CD4-positive, alpha-beta T cell treated with Interleukin-10 for 1 hour (primary cell): Measurements from ENCODE around the gene CSNK1G3.

Experiments used
- DNase-seq: peaks from one replicate; pipeline ENCODE4 v3.0.0-alpha.2; 2020

Gene CSNK1G3

DNA sequence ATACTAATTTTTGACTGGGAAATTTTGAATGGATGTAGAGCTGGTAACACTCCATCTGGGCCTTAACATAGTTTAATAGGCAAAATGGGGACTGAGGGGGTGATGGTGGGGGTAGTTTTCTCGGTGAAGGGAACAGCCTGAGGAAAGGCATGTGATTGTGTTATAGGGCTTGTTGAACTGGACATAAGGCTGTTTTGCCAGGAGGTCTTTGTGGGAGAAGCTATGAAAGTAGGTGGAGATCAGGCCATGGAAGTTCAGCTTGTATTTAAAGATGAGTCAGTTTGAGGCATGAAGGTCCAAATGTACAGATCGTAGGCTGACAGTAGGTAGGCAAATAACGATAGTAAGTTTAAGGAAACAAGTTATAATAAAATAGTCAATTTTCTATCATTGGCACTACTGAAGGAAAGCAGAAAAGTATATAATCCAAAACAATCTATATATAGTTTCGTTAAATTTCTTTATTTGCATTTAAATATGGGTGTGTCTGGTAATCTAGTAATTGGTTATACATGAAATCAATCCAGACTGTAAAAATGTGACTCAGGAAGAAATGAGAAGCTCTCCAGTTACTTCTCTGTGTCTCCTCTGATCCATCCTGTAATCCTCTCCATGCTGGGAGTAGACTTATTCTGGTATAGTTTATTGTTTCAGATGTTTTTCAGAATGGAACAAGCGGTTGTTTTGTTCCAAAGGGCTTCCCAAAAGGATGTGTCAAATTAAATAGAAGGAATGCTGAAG is 2.8 kb downstream of the CSNK1G3 start:
- no peak for DNase-seq

DNA sequence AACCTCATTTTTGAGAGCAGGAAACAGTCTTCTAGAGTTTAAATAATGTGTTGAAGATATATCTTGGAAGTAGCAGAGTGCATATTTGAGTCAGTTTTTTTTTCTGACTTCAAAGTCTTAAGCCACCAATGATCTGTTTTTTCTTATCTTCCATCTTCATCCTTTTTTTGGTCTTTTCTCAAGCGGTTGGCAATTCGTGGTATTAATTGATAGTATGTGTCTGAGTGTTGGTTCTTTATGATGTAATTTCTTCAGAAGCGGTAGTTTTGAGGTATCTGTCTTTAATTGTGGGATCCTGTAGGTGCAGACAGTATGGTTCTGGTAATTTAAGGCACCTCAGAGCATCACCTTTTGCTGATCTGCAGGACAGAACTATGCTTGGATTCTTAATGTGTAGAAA is 3.9 kb downstream of the CSNK1G3 start:
- peak; percentile 65 for DNase-seq

DNA sequence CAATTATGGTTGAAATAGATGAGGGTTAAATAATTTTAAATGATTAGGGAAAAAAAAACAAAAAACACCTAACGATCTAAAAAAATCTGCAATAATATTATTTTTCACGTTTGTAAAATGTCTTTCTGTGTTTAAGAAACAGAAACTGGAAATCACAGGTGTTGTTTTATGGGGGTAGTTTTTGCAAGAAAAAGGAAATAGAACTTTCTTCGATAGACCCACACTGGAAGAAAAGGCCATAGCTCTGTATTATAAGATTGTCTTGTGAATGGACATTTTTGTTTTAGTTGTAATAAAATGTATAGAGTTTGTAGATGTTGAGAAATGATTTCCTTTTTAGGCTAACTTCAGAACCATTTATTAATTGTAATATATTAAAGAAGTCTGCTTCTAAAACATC is 5.5 kb downstream of the CSNK1G3 start:
- DNase-seq, result no peak

DNA sequence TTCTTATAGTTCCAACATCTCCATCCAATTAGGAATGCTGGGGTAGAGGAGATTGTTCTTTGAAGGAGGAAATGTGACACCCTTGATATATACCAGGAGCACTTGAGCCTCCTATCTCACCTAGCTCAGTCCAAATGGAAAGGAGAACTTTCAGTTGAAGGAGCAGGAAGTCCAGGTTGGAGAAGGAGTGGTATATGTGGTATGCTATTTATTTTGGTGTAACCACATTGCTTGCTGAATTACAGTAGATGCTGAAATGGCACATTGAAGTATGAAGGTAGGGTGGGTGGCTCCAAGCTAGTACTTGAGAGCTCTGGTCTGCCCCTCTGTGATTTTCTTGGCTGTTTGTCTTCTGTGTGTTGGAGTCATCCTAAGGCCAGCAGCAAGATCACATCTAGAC is 6.1 kb downstream of the CSNK1G3 start:
- no peak for DNase-seq

DNA sequence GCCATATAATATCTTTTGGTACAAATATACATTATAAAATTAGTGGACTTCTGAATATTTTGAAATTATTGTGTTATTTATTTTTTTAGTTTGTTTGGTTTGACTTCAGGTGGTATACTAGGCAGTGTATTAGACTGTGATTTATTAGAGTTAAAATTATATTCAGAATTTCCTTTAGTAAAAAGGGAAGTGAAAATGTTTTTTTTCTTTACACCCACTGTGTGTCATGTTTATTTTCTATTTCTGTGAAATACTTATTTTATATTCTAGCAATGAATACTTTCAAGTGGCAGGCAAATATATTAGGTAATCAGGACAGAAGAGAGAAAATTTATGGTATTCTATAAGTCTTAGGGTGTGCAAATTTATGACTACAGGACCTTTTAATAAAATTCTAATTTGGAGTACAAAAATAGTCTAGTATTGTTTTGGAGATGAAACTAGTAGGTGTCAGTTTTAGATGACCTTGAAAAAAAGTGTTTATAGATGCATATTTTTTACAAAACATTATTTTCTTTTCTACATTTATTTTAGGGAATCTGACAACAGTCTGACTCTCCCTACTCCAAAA is 8.8 kb downstream of the CSNK1G3 start:
- no peak for DNase-seq

DNA sequence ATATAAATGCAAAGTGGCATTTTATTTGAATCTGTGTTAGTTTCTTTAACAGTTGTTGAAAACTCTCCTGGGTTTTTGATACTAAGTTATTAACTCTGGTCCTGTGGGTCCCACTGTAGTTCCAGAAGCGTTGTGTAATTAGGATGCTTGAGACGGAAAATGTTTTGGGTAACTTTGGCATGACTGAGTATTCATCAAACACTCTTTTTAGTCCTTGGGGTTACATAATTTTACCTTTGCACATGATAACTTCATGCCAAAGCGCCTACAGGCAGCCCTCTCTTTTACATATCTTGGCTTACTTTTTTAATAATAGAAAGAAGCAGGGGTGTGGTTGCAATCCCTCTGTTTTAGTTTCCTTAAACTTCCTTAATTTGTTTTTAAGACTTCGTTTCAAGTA is 12.2 kb downstream of the CSNK1G3 start:
- no peak for DNase-seq

DNA sequence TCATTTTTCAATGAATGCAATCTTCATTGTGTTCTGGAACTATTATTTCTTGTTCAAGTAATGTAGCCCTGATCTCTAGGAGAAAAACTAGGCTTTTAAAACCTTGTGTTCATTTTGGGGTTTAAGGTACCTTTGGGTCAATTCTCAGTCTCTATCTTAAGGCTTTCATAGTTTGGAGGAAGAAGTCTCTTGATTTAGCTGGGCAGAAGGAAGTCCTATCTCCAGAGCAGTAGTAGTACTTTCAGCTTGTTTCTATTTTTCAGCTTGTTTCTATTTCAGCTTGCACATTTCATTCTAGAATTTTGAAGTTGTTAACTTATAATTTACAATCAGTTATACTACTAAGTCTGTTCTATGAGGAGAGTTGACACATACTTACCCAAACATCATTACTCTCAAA is 15.2 kb downstream of the CSNK1G3 start:
- DNase-seq, result no peak

DNA sequence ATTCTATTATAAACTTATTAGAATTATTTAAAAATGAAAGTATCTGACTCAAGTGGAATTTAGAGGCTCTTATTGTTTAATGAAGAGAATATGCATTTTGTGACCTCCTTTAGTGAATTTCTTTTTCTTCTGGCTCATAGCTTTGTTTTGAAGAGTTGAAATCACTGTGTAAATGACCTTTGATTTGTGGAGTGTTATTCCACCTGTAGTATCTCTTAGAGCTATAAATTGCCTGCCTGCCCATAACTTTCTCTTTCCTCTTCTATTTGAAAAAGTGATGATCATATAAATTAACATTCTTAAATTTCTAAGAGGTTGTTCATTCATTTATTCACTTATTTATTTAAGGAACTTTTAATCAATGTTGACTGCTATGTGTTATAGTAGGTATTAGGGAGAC is 16.1 kb downstream of the CSNK1G3 start:
- DNase-seq, result no peak

DNA sequence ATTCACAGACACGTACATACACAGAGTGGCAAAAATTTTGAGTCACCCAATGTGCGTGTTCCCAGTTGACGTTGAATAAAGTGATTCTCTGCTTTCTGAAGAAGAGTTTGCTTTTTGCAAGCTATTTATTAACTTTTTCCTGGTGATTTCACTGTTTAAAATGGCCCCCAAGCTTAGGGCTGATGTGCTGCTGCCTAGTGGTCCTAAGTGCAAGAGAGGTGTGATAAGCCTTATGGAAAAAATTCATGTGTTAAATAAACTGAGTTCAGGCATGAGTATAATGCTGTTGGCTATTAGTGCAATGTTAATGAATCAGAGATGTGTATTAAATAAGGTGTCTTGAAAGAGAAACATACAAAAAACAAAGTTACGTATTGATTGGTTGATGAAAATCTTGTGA is 16.9 kb downstream of the CSNK1G3 start:
- no peak for DNase-seq

DNA sequence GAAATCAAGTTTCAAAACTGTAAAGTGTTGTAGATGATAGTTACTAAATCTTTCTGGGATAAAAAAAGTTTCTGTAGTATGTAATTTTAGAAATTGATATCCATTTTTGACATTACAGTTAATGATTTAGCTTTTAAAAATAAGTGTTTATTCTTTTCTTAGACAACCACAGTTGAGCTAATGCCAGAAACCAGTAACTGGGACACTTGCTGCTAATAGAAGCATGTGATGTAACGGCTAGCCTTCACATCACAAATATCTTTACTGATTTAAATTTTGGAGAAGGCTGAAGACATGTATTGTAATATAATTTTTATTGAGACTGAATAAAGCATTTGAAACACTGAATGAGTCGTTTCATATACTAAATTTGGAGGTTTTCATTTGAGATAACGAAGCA is 18.8 kb downstream of the CSNK1G3 start:
- no peak for DNase-seq

DNA sequence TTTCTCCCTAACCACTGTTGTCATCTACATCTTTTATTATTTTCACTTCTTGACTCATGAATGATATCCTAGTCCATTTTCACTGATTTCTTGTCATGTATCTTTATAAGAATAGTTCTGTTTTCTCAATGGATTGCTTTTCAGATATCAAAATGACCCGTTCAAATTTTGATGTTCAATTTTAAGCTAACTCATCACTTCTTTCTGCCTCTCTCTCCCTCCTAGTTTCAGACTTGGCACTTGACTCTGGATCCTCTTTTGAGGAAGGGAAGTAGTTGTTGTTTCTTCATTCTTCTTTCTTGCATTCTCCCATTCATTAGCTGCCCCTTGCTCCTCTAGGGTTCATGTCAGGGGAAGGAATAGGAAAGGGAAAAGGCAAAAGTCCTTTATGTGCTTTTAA is 23.7 kb downstream of the CSNK1G3 start:
- DNase-seq, result no peak

DNA sequence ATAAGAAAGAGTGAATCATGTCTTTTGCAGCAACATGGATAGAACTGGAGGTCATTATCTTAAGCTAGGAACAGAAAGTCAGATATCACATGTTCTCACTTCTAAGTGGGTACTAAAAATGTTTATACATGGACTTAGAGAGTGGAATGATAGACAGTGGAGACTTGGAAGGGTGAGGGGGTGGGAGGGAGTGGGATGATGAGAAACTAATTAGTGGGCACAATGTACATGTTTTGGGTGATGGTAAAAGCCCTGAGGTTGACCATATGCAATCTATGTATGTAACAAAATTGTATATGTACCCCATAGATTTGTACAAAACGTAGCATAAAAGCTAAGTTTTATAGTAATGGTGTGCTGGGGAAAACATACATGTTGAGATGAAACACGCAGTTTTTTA is 25.3 kb downstream of the CSNK1G3 start:
- no peak for DNase-seq

DNA sequence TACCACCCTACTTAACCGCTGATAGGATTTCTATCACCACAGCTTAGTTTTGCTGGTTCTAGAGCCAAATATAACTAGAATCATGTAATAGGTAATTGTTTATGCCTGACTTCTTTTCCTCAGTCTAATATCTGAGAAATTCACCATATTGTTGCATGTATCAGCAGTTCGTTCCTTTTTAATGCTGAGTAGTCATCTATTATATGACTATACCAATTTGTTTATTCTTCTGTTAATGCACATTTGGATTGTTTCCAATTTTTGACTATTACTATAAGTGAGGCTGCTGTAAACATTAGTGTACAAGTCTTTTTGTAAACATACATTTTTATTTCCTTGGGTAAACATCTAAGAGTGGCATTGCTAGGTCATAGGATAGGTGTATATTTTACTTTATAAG is 25.9 kb downstream of the CSNK1G3 start:
- no peak for DNase-seq

DNA sequence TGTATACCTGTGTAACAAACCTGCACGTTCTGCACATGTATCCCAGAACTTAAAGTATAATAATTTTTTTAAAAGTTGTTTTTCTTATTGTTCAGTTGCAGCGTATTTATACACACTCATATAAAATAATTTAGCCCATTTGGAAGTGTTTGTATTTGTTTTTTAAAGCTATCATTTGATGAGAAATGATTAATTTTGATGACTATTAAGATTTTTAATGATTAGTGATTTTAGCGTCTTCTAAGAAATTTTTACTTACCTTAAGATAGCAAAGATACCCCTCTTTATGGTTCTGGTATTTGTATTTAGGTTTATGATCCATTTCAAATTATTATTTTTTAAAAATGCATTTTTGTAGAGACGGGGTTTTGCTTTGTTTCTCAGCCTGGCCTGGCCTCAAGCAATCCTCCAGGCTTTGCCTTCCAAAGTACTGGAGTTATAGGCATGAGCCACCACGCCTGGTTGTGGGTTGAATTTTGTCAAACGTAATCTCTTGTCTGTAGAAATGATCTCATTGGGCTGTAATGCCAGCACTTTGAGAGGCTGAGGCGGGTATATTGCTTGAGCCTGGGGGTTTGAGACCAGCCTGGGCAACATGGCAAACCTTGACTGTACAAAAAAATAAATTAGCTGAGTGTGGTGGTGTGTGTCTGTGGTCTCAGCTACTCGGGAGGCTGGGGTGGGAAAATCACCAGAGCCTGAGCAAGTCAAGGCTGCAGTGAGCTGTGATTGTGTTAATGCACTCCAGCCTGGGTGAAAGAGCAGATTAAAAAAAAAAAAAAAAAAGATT is 26.9 kb downstream of the CSNK1G3 start:
- no peak for DNase-seq

DNA sequence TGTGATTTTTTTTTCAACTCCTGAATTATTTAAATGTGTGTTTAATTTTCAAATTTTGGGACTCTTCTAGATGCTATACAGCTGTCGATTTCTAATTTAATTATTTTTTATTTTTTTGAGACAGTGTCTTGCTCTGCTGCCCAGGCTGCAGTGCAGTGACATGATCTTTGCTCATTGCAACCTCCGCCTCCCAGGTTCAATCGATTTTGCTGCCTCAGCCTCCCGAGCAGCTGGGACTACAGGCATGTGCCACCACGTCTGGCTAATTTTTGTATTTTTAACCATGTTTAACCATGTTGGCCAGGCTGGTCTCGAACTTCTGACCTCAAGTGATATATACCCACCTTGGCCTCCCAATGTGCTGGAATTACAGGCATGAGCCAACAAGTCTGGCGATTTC is 28.6 kb downstream of the CSNK1G3 start:
- no peak for DNase-seq

DNA sequence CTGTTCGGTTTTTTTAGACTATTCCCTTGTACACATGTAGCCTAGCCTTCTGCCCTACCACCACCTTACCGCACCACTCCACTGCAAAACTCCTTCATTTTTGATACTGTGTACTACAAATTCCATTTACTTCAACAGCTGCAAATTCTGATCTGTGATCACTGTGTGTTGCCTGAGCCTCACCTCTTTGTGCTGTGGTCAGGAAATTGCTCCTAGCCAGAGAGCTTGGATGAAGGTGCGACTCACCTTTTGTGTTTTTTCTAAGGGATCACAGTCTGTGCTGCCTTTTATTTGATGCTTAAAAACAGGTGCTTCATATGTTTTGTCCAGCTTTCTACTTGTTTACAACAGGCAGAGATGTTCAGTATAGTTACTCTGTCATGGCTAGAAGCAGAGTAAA is 31.5 kb downstream of the CSNK1G3 start:
- no peak for DNase-seq

DNA sequence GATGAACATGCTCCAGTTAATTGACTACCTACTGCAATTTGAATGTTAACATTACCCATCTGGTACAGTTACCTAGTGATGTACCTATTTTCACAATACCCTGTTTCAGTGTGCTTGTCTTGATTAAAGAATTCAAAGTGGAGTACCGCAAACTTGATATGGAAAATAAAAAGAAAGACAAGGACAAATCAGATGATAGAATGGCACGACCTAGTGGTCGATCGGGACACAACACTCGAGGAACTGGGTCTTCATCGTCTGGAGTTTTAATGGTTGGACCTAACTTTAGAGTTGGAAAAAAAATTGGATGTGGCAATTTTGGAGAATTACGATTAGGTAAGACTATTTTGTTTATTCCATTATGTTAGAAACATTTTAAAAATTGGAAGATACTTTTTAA is 33.5 kb downstream of the CSNK1G3 start:
- peak; percentile 42 for DNase-seq

DNA sequence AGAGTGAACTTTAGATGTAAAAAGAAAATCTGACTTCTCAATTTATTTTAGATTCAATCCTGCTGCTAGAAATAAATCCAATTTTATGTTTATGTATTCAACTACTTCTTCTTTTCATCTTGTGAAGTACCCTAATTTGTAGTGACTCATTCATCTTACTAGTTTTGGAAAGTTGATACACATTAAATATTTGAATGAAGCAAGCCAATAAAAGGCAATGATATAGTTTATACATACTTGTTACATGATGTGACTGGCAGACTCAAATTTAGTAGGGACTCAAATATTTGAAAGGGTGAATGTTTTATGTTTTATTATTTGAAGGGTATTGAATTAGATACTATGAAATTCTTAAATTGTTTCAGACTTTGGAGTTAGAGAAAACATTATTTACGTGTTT is 34.7 kb downstream of the CSNK1G3 start:
- no peak for DNase-seq

DNA sequence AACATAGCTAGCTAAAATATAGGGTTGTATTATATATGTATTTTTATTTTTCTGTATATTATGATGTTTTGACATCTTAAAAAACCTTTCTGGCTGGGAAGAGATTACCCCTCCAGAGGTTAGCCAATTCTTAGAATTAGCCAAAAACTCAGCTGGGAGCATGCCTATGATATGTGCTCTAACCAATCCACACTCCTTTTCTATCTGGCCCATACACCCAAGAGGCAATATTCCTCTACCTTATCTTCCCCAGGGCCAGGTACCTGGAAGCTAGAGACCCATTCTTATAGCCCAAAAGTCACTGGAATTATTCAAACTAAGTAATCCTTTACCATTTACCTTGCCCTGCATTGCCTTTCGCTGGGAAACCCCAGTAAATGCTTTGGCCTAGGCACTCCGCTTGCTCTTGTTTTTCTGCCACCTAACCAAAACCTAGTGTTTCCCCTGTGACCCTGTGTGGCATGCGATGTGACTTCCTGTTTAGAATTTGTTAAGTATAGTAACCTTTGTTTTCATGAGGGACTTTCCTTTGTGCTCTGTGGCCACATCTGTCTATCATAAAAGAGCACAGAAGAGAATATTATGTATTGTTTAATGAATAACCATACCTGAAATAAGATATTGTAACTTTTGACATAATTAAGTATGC is 37.4 kb downstream of the CSNK1G3 start:
- peak; percentile 85 for DNase-seq

DNA sequence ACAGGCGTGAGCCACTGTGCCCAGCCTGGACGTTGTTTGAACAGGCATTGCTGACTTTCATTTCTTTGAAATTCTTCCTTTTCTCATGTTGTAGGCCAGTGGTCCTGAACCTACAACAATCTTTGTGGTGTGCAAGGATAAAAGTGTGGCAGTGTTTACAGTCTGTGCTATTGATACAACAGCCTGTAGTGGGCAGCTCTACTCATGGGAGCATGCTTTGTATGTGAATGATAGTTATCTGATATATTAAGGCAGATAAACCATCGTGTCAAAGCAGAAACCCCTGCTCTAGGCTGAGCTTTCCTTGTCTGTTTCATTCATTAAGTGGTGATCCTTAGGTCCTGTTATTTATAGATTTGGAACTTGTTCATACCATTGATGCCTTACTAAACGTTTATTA is 42.6 kb downstream of the CSNK1G3 start:
- no peak for DNase-seq

DNA sequence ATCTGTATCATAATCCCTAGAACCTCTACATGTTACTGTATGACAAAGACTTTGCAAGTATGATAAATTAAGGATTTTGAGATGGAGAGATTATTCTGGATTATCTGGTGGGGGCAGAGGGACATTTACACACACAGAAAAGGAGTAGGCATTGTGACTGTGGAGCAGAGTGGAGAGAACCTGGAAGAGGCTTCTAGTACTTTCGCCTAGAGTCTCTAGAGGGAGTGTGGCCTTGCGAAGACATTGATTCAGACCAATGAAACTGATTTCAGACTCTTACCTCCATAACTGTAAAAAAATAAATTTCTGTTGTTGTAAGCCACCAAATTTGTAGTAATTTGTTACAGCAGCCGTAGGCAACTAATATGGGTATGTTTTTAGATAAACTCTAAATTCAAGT is 45.9 kb downstream of the CSNK1G3 start:
- no peak for DNase-seq

DNA sequence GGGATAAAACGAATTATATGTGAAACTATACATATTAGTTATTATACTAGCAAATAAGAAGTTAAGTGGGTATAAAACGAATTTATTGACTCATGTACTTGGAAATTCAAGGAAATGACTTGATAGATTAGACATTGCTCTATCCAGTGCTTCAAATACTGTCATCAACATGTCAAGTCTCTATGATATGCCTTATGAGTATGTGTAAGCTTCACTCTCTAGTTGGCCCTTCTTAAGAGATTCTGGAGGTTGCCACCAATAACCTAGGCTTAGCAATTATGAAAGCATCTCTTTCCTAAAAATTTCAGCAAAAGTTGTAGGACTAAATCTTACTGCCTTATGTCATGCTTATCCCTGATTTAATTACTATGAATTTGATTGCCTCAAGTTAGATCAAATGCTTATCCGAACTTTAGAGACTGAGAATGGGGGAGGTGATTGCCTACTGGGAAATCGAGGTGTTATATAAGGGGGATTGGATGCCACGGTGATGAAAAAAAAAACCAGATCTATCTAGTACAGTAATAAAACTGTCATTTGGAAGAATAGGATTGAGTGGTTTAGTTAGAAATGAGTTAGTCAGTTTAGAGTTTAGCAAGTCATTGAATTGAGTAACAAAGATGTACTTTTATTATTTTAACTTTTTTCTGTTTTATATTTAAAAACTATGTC is 46.9 kb downstream of the CSNK1G3 start:
- no peak for DNase-seq

DNA sequence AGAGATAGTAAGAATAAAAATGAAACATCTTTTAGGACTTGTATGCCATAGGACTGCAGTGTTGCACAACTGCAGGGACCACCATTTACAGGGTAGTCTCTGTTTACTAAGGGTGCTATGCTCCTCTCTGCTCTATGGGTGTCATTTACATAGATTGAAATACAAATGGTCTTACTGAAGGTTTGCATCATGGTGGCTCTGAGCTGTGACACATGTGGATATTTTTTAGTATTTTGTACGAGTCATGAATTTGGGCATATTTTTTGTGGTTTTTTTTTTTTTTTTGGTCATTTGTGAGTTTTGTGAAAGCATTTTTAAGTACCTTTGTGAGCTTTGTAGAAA is 47.4 kb downstream of the CSNK1G3 start:
- DNase-seq, result no peak
